Activated CD4-positive, alpha-beta T cell treated with anti-CD3 and anti-CD28 coated beads for 36 hours (primary cell): Measurements from ENCODE around the gene NSG2. TPM values are rescaled to one million over a fixed set of nuclear protein-coding genes. Genes with fewer than 3 reads are reported as not detected.
"Not testable (repeated sequence)": the region's sequence is repeated elsewhere in the genome, so short reads cannot be mapped to it uniquely, and the experiment has no call there.

ENCODE experiments used
- ATAC-seq: fragments of 200-7000 bp; cut with Tn5 transposase; one replicate; pipeline ENCODE4 v1.10.0; 2021; ENCODE audit warnings: mild to moderate bottlenecking, moderate library complexity
- CTCF ChIA-PET: fragments of 350-600 bp; sonication (Branson Sonifier 250); formaldehyde crosslinking; loops from one replicate; lab custom pipeline; 2021; ENCODE audit warnings: antibody characterized with exemption; lab: Charles Lee
- POLR2A ChIA-PET: fragments of 350-600 bp; sonication (Branson Sonifier 250); formaldehyde crosslinking; loops from one replicate; lab custom pipeline; 2021; ENCODE audit warnings: antibody characterized with exemption, inconsistent platforms; lab: Charles Lee
- DNase-seq: peaks from one replicate; pipeline ENCODE4 v3.0.0-alpha.2; 2020
- H3K27ac Mint-ChIP-seq: one replicate; pipeline ENCODE4 v1.8.0; 2021; ENCODE audit warnings: mixed read lengths
- H3K27me3 Mint-ChIP-seq: one replicate; pipeline ENCODE4 v1.8.0; 2021; ENCODE audit warnings: mixed read lengths
- H3K36me3 Mint-ChIP-seq: one replicate; pipeline ENCODE4 v1.8.0; 2021; ENCODE audit warnings: low read depth, mixed read lengths
- H3K4me1 Mint-ChIP-seq: one replicate; pipeline ENCODE4 v1.8.0; 2021; ENCODE audit warnings: mixed read lengths
- H3K4me3 Mint-ChIP-seq: one replicate; pipeline ENCODE4 v1.8.0; 2021; ENCODE audit warnings: mild to moderate bottlenecking, moderate library complexity, mixed read lengths
- H3K9me3 Mint-ChIP-seq: one replicate; pipeline ENCODE4 v1.8.0; 2021; ENCODE audit warnings: low read depth, mixed read lengths
- intact Hi-C, 2 experiments: fragments of 100-400 bp; cut with DNase I in 1 of 2; cut with micrococcal nuclease in 1 of 2; formaldehyde crosslinking; loops; one replicate each; pipeline versions ENCODE4 v1.14.2 to v1.15.1; 2022 to 2024; cut with DNase I, micrococcal nuclease
- total RNA-seq, 2 experiments: library from RNA; stranded (reverse); gene quantifications; one replicate each; pipeline ENCODE4 v1.2.3, GENCODE V29; 2021

Gene NSG2
- total RNA-seq, 2 experiments from 2014 or later = not detected

GRCh38 chr5:174090129-174090528 is 44.6 kb downstream of the NSG2 start:
- no peak for ATAC-seq
- intact Hi-C loops = no loop called here
- DNase-seq = no peak
- CTCF ChIA-PET = no interaction called here
- H3K27me3 Mint-ChIP-seq = peaks cover 14% of the 10 kb centered on the region
- no peaks in the 10 kb centered on the region for H3K9me3 Mint-ChIP-seq
- H3K36me3 Mint-ChIP-seq = no peaks in the 10 kb centered on the region
- no peak overlapping the region for H3K4me3 Mint-ChIP-seq
- H3K4me1 Mint-ChIP-seq = no peaks in the 10 kb centered on the region
- H3K27ac Mint-ChIP-seq = no peak overlapping the region
- POLR2A ChIA-PET = no interaction called here

- no peak overlapping the region for H3K27ac Mint-ChIP-seq
- ATAC-seq (no peak), DNase-seq (no peak)
- ChIA-PET CTCF (no interaction called here), POLR2A (no interaction called here)
- no peak overlapping the region for H3K4me3 Mint-ChIP-seq
- intact Hi-C loops = no loop called here
- H3K27me3 Mint-ChIP-seq = peaks cover 14% of the 10 kb centered on the region
- H3K36me3 Mint-ChIP-seq = no peaks in the 10 kb centered on the region
- H3K9me3 Mint-ChIP-seq = no peaks in the 10 kb centered on the region
- H3K4me1 Mint-ChIP-seq = no peaks in the 10 kb centered on the region
These were observed 47.6 kb downstream of the NSG2 start for GRCh38 chr5:174093123-174093522.

- Mint-ChIP-seq H3K27me3 (peaks cover 10% of the 10 kb centered on the region), H3K36me3 (no peaks in the 10 kb centered on the region), H3K27ac (no peak overlapping the region), H3K4me3 (no peak overlapping the region), H3K9me3 (no peaks in the 10 kb centered on the region), H3K4me1 (no peaks in the 10 kb centered on the region)
- CTCF ChIA-PET = interaction anchor here (0.6 kb wide), 1 partner anchor 22 kb away, joined by 3 read pairs; no protein-coding TSS in a partner anchor
- intact Hi-C loops = no loop called here
- POLR2A ChIA-PET = no interaction called here
- no peak for DNase-seq
- ATAC-seq = no peak
These were observed 49.5 kb downstream of the NSG2 start for GRCh38 chr5:174094857-174095606.

GRCh38 chr5:174096619-174097018 is 51.1 kb downstream of the NSG2 start:
- no peaks in the 10 kb centered on the region for H3K9me3 Mint-ChIP-seq
- no peak overlapping the region for H3K27ac Mint-ChIP-seq
- H3K4me1 Mint-ChIP-seq = no peaks in the 10 kb centered on the region
- no peaks in the 10 kb centered on the region for H3K36me3 Mint-ChIP-seq
- no peak overlapping the region for H3K4me3 Mint-ChIP-seq
- intact Hi-C loops = no loop called here
- ChIA-PET CTCF (no interaction called here), POLR2A (no interaction called here)
- peaks cover 3% of the 10 kb centered on the region for H3K27me3 Mint-ChIP-seq
- ATAC-seq (no peak), DNase-seq (no peak)

- ChIA-PET CTCF (no interaction called here), POLR2A (no interaction called here)
- H3K9me3 Mint-ChIP-seq = no peaks in the 10 kb centered on the region
- ATAC-seq = no peak
- peaks cover 3% of the 10 kb centered on the region for H3K27me3 Mint-ChIP-seq
- DNase-seq = no peak
- no peaks in the 10 kb centered on the region for H3K36me3 Mint-ChIP-seq
- H3K4me3 Mint-ChIP-seq = no peak overlapping the region
- H3K4me1 Mint-ChIP-seq = no peaks in the 10 kb centered on the region
- intact Hi-C loops = no loop called here
- H3K27ac Mint-ChIP-seq = no peak overlapping the region
These were observed 52.1 kb downstream of the NSG2 start for GRCh38 chr5:174097486-174098185.

GRCh38 chr5:174098694-174099093 is 53.2 kb downstream of the NSG2 start:
- CTCF ChIA-PET = no interaction called here
- no peak for ATAC-seq

GRCh38 chr5:174100490-174100889 is 55.0 kb downstream of the NSG2 start:
- Mint-ChIP-seq H3K9me3 (no peaks in the 10 kb centered on the region), H3K4me1 (no peaks in the 10 kb centered on the region), H3K27ac (no peak overlapping the region), H3K4me3 (no peak overlapping the region), H3K36me3 (no peaks in the 10 kb centered on the region), H3K27me3 (no peaks in the 10 kb centered on the region)
- ATAC-seq = no peak
- ChIA-PET POLR2A (interaction anchor here (0.6 kb wide), 1 partner anchor 427 kb away, joined by 4 read pairs; no protein-coding TSS in a partner anchor), CTCF (no interaction called here)
- no peak for DNase-seq
- intact Hi-C loops = no loop called here

More at GRCh38 chr5:174098694-174099093, 53.2 kb downstream of the NSG2 start:
- Mint-ChIP-seq H3K36me3 (no peaks in the 10 kb centered on the region), H3K27ac (no peak overlapping the region), H3K4me3 (no peak overlapping the region), H3K27me3 (peaks cover 3% of the 10 kb centered on the region), H3K4me1 (no peaks in the 10 kb centered on the region), H3K9me3 (no peaks in the 10 kb centered on the region)
- no peak for DNase-seq
- POLR2A ChIA-PET = no interaction called here
- intact Hi-C loops = no loop called here

GRCh38 chr5:174101195-174101730 is 55.8 kb downstream of the NSG2 start:
- no peaks in the 10 kb centered on the region for H3K9me3 Mint-ChIP-seq
- no peak for ATAC-seq

GRCh38 chr5:174102574-174102973 is 57.1 kb downstream of the NSG2 start:
- H3K4me3 Mint-ChIP-seq, H3K9me3 Mint-ChIP-seq, POLR2A ChIA-PET, H3K27ac Mint-ChIP-seq, CTCF ChIA-PET, H3K27me3 Mint-ChIP-seq, DNase-seq, H3K4me1 Mint-ChIP-seq, intact Hi-C loops, H3K36me3 Mint-ChIP-seq, ATAC-seq: not testable (repeated sequence)

More at GRCh38 chr5:174101195-174101730, 55.8 kb downstream of the NSG2 start:
- Mint-ChIP-seq H3K4me1 (no peaks in the 10 kb centered on the region), H3K36me3 (no peaks in the 10 kb centered on the region), H3K27ac (no peak overlapping the region), H3K27me3 (no peaks in the 10 kb centered on the region), H3K4me3 (no peak overlapping the region)
- POLR2A ChIA-PET = no interaction called here
- intact Hi-C loops = no loop called here
- CTCF ChIA-PET = interaction anchor here (0.5 kb wide), 1 partner anchor 9 kb away, joined by 3 read pairs; no protein-coding TSS in a partner anchor
- DNase-seq = no peak

GRCh38 chr5:174106997-174107655 is 61.6 kb downstream of the NSG2 start:
- intact Hi-C loops = no loop called here
- ChIA-PET CTCF (no interaction called here), POLR2A (no interaction called here)
- ATAC-seq (no peak), DNase-seq (no peak)
- Mint-ChIP-seq H3K4me1 (no peaks in the 10 kb centered on the region), H3K36me3 (no peaks in the 10 kb centered on the region), H3K27me3 (no peaks in the 10 kb centered on the region), H3K4me3 (no peak overlapping the region), H3K9me3 (no peaks in the 10 kb centered on the region), H3K27ac (no peak overlapping the region)

- no peaks in the 10 kb centered on the region for H3K9me3 Mint-ChIP-seq
- intact Hi-C loops = no loop called here
- H3K27me3 Mint-ChIP-seq = no peaks in the 10 kb centered on the region
- no peaks in the 10 kb centered on the region for H3K36me3 Mint-ChIP-seq
- no peaks in the 10 kb centered on the region for H3K4me1 Mint-ChIP-seq
- DNase-seq (no peak), ATAC-seq (no peak)
- CTCF ChIA-PET = no interaction called here
- no peak overlapping the region for H3K4me3 Mint-ChIP-seq
- H3K27ac Mint-ChIP-seq = no peak overlapping the region
- POLR2A ChIA-PET = no interaction called here
These were observed 63.2 kb downstream of the NSG2 start for GRCh38 chr5:174108745-174109144.
